SKM-1 treated with dmso at 0.1 percent for 144 hours (cell line): ENCODE results near the gene SEPTIN12.

Experiments used
- DNase-seq: peaks from one replicate; lab custom pipeline; 2025; ENCODE audit not compliant: unreplicated experiment; lab: John Stamatoyannopoulos, UW

SEPTIN12 gene

GRCh38 chr16:4734063-4734729 lies 53.9 kb downstream of the SEPTIN12 start, which contains the start of the genes ANKS3 and DNAAF8:
Gene ANKS3 (minus strand): TSS chr16:4734271. CDS start chr16:4730149, 4,122 bp downstream.
Gene DNAAF8 (plus strand): TSS chr16:4734537. CDS start chr16:4736515, 1,978 bp downstream.
- DNase-seq, result peak; percentile 86

- DNase-seq, result no peak
Measured at GRCh38 chr16:4733747-4734062, 54.4 kb downstream of the SEPTIN12 start.

DNA sequence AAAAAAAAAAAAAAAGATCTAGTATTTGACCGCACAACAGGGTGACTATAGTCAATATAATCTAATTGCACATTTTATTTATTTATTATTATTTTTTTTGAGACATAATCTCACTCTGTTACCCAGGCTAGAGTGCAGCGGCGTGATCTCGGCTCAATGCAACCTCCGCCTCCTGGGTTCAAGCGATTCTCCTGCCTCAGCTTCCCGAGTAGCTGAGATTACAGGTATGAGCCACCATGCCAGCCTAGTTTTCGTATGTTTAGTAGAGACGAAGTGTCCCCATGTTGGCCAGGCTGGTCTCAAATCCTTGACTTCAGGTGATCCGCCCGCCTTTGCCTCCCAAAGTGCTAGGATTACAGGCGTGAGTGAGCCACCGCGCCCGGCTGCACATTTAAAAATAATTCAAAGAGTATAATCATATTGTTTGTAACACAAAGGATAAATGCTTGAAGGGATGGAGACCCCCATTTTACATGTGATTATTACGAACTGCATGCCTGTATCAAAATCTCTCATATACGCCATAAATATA lies 54.9 kb downstream of the SEPTIN12 start:
- DNase-seq, result no peak

GRCh38 chr16:4729876-4730275 lies 58.3 kb downstream of the SEPTIN12 start:
- DNase-seq, result no peak

DNA sequence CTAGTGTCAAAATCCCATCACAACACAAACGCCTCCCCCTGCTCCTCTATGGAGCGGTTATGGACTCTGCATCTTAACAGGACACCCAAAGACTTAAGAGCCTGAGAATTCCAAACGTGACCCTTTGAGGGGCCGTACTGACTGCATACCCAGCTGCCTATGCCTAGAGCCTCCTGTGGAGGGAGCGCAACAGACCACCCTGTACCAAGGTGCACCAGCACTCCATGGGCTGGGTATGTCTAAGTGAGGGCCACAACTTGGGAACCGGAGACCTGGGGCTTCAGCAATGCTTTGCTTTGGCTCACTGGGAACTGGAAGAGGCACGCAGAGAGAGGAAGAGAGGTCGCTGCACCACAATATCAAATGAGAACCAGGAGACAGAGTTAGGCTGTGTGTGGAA lies 59.5 kb downstream of the SEPTIN12 start:
- DNase-seq, result no peak
